SJCRH30 (cell line): Measurements from ENCODE around the gene ZER1. TPM values are rescaled to one million over a fixed set of nuclear protein-coding genes. Genes with fewer than 3 reads are reported as not detected.

Experiments used
- DNase-seq, 2 experiments: peaks; one replicate each; pipeline ENCODE4 v3.0.0-alpha.2; 2015 to 2020
- H3K27ac ChIP-seq: fragments of 250-450 bp; sonication (Bioruptor Pico); 2 replicates; pipeline ENCODE4 v1.5.1; 2020; ENCODE audit warnings: mild to moderate bottlenecking, moderate library complexity
- H3K27me3 ChIP-seq: fragments of 250-450 bp; sonication (Bioruptor Pico); 2 replicates; pipeline ENCODE4 v1.5.1; 2020; ENCODE audit warnings: mild to moderate bottlenecking, moderate library complexity
- H3K36me3 ChIP-seq: fragments of 250-450 bp; sonication (Bioruptor Pico); 2 replicates; pipeline ENCODE4 v1.5.1; 2020; ENCODE audit warnings: mild to moderate bottlenecking, moderate library complexity
- H3K4me1 ChIP-seq: fragments of 250-450 bp; sonication (Bioruptor Pico); 2 replicates; pipeline ENCODE4 v1.5.1; 2020; ENCODE audit warnings: mild to moderate bottlenecking, moderate library complexity
- H3K4me3 ChIP-seq: fragments of 250-450 bp; sonication (Bioruptor Pico); 2 replicates; pipeline ENCODE4 v1.5.1; 2020; ENCODE audit warnings: mild to moderate bottlenecking, moderate library complexity
- H3K9me3 ChIP-seq: fragments of 250-450 bp; sonication (Bioruptor Pico); replicated peaks from 2 replicates; pipeline ENCODE4 v1.5.1; 2020; ENCODE audit warnings: mild to moderate bottlenecking, moderate library complexity
- total RNA-seq: library from RNA; depleted of rRNA; stranded (reverse); fragments of >200 nt; shearing (Covaris generic); gene quantifications from 2 replicates; pipeline ENCODE4 v1.2.3, GENCODE V29; 2014

Gene ZER1
- total RNA-seq, 1 experiment from 2014 or later, result 19.9 TPM

DNA sequence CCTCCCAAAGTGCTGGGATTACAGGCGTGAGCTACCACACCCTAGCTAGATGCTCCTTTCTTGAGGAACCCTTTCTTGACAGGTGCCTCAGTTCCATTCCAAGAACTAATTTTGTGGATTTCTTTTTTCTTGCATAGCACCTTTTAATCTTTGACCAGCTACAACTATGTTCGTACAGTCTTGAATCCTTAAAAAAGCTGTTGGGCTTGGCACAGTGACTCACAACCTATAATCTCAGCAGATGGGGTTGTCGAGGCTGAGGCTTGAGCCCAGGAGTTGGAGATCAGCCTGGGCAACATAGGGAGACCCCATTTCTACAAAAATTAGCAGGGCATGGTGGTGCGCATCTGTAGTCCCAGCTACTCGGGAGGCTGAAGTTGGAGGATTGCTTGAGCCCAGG lies 1.3 kb upstream of the ZER1 start:
- DNase-seq, result no peak
- no peaks in the 10 kb centered on the region for H3K27me3 ChIP-seq
- H3K4me1 ChIP-seq, result no peaks in the 10 kb centered on the region
- no peaks in the 10 kb centered on the region for H3K36me3 ChIP-seq
- H3K27ac ChIP-seq, result no peak overlapping the region
- H3K4me3 ChIP-seq, result no peak overlapping the region
- H3K9me3 ChIP-seq, result peaks cover 9% of the 10 kb centered on the region

DNA sequence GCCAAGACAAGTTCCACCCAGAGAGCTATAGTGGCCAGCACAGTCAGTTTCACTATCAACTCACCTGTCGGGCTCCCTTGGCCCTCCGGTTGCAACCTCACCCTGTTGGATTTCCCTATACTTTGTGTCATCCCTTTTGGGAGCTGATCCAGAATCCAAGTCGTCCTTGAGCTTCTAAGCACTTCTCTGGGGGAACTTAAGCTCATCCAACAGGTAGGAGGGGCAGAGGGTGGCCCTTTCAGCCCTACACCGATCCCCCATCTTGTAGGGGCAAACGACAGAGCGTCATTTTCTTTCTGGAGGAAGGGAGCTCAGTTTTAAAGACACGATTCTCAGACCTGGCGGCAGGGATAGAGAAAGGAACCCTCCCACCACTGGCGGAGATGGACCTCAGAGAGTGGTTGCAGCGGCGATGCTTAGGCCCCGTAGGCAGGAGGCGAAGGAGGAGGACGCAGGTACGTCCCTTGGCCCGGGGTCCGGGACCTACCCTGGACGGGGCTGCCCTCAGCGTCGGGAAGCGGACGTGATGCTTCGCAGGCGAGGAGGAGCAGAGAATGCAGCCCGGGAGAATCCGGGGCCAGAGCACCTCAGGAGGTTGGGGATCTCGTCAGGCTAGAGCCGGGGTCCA lies 519 bp downstream of the ZER1 start:
- H3K27ac ChIP-seq, result peak overlapping the region; percentile 52
- H3K9me3 ChIP-seq, result peaks cover 6% of the 10 kb centered on the region; the same call in 1 of the 2 replicates
- H3K36me3 ChIP-seq, result no peaks in the 10 kb centered on the region
- no peaks in the 10 kb centered on the region for H3K4me1 ChIP-seq
- H3K27me3 ChIP-seq, result no peaks in the 10 kb centered on the region
- H3K4me3 ChIP-seq, result peak overlapping the region; percentile 79
- DNase-seq, result no peak

DNA sequence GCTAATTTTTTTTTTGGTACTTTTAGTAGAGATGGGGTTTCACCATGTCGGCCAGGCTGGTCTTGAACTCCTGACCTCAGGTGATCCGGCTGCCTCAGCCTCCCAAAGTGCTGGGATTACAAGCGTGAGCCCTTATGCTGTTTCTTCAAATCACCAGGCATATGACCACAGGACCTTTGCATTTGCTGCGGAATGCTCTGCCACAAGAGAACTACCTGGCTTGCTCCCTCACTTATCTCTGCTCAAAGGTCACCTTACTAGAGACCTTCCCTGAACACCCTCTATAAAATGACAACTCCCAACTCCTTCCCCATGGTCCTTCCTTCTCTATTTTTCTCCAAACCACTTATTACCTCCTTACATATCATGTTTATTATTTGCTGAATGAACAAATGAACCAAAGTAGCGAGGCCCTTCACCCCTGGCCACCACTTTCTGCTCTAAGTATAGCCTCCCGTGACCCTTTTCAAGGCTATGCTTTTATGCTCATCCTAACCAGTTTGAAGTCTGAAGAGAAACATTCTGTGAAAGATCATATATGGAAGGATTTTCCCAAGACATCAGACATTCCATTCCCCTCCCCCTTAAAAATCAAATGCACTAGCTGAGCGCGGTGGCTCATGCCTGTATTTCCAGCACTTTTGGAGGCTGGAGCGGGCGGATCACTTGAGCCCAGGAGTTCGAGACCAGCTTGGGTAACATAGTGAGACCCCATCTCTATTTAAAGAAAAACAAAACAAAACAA lies 1.3 kb downstream of the ZER1 start:
- H3K36me3 ChIP-seq, result no peaks in the 10 kb centered on the region
- H3K27me3 ChIP-seq, result no peaks in the 10 kb centered on the region
- no peak overlapping the region; the same call in 1 of the 2 replicates for H3K4me3 ChIP-seq
- no peaks in the 10 kb centered on the region for H3K4me1 ChIP-seq
- DNase-seq, result no peak
- no peaks in the 10 kb centered on the region for H3K9me3 ChIP-seq
- H3K27ac ChIP-seq, result no peak overlapping the region

DNA sequence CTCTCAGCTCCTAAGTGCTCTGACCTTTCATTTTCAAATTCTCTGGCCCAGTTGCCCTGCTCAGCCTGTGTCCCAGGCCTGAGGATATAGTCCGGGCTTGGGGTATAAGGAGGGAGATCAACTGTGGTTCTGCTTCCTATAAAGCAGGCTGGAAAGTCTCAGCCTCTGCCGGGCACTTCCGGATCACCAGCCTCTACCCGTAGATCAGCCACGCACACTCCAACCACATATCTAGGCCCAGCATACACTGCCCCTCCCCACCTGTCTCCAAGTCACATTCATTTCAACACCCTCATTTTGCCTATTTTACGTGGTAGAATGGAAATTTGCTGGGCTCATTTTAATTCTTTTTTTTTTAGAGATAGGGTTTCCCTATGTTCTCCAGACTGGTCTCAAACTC lies 3.1 kb downstream of the ZER1 start:
- H3K27me3 ChIP-seq, result no peaks in the 10 kb centered on the region
- no peaks in the 10 kb centered on the region for H3K4me1 ChIP-seq
- no peaks in the 10 kb centered on the region for H3K9me3 ChIP-seq
- H3K27ac ChIP-seq, result no peak overlapping the region
- H3K36me3 ChIP-seq, result no peaks in the 10 kb centered on the region
- no peak overlapping the region for H3K4me3 ChIP-seq
- no peak for DNase-seq

DNA sequence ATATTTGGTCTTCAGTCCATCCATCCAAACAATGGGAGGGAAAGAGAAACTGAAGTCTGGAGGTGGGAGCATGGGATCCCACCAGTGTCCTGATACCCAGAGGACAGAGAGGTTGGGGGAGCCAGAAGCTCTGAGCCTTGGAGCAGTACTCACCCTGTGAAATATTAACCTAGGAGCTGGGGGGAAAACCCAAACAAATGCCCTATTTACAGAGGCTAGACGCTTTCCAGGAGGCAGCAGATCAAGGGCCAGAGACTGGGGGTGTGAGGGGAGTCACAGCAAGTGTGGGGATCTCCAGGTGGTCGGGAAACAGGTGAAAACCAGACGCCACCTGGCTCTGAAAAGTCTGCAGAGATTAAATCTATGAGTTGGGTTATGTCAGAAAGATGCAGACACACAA lies 6.2 kb downstream of the ZER1 start:
- no peaks in the 10 kb centered on the region for H3K9me3 ChIP-seq
- H3K27ac ChIP-seq, result no peak overlapping the region
- H3K4me3 ChIP-seq, result no peak overlapping the region
- no peak for DNase-seq
- no peaks in the 10 kb centered on the region for H3K4me1 ChIP-seq
- H3K27me3 ChIP-seq, result no peaks in the 10 kb centered on the region
- H3K36me3 ChIP-seq, result no peaks in the 10 kb centered on the region

DNA sequence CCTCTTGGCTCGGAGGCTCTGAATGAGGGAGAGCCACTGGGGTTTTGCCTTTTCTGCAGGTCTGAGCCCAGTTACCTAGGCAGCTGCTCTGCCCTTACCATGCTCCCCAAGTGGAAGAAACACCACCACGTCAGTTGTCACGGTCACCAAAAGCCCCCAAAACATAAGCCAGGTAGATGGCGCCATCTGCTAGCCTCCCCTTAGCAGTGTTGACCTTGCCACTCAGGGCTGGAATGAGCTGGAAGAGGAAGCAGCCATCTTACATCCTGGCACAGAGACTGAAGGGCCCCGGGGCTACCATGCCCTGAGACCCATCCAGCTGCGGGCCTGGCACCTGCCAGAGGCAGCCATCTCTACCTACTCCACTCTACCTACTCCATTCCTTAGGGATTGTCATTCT lies 7.4 kb downstream of the ZER1 start:
- Histone ChIP-seq H3K4me3 (no peak overlapping the region), H3K36me3 (no peaks in the 10 kb centered on the region), H3K4me1 (no peaks in the 10 kb centered on the region), H3K9me3 (no peaks in the 10 kb centered on the region), H3K27ac (no peak overlapping the region), H3K27me3 (no peaks in the 10 kb centered on the region)
- DNase-seq, result no peak

DNA sequence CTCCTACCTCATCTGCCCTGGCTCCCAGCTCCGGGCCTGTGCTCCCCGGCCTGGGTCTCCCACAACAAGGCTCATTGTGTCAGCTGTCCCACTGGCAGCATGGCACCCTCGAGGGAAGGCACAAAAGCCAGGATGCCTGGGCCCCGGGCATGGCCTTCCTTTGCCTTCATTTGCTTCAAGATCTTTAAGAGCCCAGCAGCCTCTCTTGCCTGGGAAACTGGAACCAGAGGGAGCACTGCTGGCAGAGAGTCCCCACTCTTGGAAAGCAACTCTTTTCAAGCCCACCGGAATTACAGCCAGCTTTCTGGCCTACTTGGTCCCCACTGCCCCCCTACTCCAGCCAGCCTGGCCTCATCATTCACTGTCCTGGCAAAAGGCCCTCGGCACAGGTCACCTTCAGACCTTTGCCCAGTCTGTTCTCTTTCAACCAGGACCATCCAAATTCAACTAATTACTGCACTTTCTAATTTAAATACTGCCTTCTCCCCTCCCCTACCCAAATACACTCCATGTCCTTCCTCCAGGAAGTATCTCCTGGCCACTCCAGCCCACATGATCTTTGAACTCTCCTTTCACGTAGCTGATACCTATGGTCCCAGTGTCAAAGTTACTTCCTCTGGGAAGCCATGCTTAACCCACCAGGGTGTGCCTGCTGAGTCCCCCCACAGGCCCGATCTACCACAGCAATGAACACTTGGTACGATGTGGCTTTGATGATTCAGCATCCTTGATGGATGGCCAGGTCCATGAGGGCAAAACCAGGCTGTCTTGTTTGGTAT lies 8.9 kb downstream of the ZER1 start:
- Histone ChIP-seq H3K4me3 (no peak overlapping the region), H3K4me1 (no peaks in the 10 kb centered on the region), H3K27ac (no peak overlapping the region), H3K9me3 (no peaks in the 10 kb centered on the region), H3K27me3 (no peaks in the 10 kb centered on the region), H3K36me3 (no peaks in the 10 kb centered on the region)
- DNase-seq, result no peak

DNA sequence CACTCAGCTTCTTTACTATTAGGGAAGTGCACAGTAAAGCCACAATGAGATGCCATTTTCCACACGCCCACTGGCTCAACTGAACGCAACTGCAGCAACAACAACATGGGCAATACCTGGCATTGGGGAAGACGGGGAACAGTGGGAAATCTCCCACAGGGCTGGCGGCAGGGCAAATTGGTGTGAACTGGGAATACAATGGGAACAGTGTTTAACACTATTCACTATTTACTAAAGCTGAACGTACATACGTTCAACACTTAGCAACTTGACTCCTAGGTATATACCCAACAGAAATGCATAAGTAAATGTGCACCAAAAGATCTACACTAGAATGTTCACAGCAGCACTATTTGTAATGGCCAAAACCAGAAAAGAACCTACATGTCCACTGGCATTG lies 14.1 kb downstream of the ZER1 start:
- no peak for DNase-seq
- H3K9me3 ChIP-seq, result no peaks in the 10 kb centered on the region
- H3K27ac ChIP-seq, result no peak overlapping the region
- H3K36me3 ChIP-seq, result no peaks in the 10 kb centered on the region
- H3K4me3 ChIP-seq, result no peak overlapping the region
- H3K4me1 ChIP-seq, result no peaks in the 10 kb centered on the region
- H3K27me3 ChIP-seq, result no peaks in the 10 kb centered on the region

DNA sequence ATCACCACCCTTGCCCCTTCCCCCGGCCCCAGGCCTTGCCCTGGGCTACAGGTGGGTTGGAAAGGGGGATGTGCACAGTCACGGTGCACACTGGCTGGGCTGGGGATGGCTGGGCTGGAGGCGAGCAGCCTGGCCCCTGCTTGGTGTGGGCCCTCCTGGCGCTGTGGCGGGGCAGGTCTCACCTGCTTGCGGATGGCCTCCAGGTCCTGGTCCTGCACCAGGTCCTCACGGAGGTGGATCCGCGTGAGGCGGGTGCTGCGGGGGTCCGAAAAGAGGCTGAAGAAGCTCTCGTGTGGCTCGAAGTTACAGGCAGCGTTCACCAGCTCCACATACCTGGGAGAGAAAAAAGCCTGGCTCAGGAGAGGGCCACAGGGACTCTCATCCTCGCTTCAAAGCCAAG lies 18.1 kb downstream of the ZER1 start:
- H3K4me1 ChIP-seq, result no peaks in the 10 kb centered on the region
- no peaks in the 10 kb centered on the region for H3K27me3 ChIP-seq
- no peaks in the 10 kb centered on the region for H3K9me3 ChIP-seq
- H3K27ac ChIP-seq, result no peak overlapping the region
- no peaks in the 10 kb centered on the region for H3K36me3 ChIP-seq
- no peak overlapping the region for H3K4me3 ChIP-seq
- no peak for DNase-seq

DNA sequence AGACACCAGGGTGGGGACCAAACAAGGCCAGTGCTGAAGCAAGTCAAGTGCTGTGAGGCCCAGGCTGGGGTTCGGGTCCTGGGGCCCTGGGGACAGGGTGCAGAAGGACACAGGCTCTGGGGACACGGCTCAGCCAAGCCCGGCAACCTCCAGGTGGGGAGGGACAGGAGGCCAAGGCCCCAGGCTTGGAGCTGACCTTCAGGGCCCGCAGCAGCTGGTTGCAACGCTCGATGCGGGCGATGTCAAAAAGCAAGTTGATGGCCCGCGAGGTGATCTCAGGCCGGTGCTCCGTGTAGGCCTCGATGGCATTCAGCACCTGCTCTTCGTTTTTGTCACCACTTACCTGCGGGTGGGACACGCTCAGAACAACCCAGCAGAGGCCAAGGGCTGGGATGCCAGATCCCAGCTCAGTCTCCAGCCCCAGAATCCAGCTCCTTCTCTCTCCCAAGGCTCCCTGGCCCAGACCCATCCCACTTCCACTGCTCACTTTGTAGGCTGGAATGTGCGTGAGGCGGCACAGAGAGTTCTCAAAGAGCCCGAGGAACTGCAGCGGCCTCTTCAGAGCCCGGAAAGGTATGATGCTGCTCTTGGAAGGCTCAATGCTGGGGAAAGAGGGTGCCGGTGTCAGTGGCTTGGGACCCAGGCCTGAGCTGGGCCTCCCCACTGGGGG lies 20.7 kb downstream of the ZER1 start:
- H3K9me3 ChIP-seq, result no peaks in the 10 kb centered on the region
- H3K4me1 ChIP-seq, result peaks cover 6% of the 10 kb centered on the region; the same call in 1 of the 2 replicates
- H3K27ac ChIP-seq, result no peak overlapping the region
- H3K27me3 ChIP-seq, result no peaks in the 10 kb centered on the region
- no peak overlapping the region for H3K4me3 ChIP-seq
- DNase-seq, result no peak
- no peaks in the 10 kb centered on the region for H3K36me3 ChIP-seq

DNA sequence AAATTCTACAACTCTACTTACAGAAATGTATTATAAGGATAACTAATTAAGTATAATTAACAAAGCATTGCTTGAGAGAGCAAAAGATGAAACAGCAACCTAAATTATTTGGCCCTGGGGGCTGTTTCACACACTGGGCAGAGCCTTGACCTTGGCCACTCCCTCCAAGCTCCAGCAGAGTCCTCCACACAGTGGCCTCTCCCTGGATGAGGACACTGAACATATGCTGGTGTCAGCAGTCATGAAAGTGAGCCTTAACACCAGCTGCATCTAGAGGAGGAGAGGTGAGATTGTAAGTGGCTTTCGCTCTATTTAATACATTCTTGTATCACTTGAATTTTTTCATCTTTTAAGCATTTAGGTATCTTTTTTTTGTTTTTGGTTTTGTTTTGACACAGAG lies 24.5 kb downstream of the ZER1 start:
- H3K36me3 ChIP-seq, result 0 out of 2 replicates have a peak, but pooled peaks cover 2% of the 10 kb centered on the region
- no peaks in the 10 kb centered on the region; the same call in 1 of the 2 replicates for H3K9me3 ChIP-seq
- peaks cover 6% of the 10 kb centered on the region; the same call in 1 of the 2 replicates for H3K4me1 ChIP-seq
- peak overlapping the region; percentile 66 for H3K27ac ChIP-seq
- no peaks in the 10 kb centered on the region for H3K27me3 ChIP-seq
- H3K4me3 ChIP-seq, result no peak overlapping the region
- DNase-seq, result peak; percentile 81 to 88

DNA sequence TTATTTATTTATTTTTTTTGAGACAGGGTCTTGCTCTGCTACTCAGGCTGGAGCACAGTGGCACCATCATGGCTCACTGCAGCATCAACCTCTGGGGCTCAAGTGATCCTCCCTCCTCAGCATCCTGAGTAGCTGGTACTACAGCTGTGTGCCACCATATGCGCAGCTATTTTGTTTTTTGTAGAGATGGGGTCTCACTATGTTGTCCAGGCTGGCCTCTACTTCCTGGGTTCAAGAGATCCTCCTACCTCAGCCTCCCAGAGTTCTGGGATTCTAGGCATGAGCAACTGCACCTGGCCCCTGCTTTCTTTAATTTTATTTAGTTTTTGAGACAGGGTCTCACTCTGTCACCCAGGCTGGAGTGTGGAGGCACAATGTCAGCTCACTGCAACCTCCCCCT lies 28.3 kb downstream of the ZER1 start:
- no peak for DNase-seq
- 0 out of 2 replicates have a peak, but pooled peaks cover 2% of the 10 kb centered on the region for H3K36me3 ChIP-seq
- H3K4me3 ChIP-seq, result no peak overlapping the region
- H3K27ac ChIP-seq, result no peak overlapping the region
- no peaks in the 10 kb centered on the region for H3K27me3 ChIP-seq
- no peaks in the 10 kb centered on the region; the same call in 1 of the 2 replicates for H3K9me3 ChIP-seq
- peaks cover 6% of the 10 kb centered on the region; the same call in 1 of the 2 replicates for H3K4me1 ChIP-seq

DNA sequence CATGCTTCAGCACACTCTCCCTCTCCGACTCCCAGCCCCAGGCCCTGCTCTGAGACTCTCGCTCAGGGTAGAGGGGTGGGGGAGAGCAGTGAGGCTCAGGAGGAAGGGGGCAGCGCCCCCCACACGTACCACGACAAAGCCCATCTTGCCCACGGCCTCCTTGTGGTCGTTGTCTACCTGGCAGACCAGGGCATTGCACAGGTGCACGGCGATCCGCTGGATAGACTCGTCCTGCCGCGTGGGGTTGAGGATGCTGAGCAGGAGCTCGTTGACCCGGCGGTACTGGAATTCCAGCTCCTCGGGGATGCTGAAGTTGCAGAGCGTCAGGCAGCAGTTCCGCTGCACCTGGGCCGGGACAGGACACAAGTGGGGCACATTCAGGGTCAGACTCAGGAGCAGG lies 29.3 kb downstream of the ZER1 start:
- H3K27ac ChIP-seq, result no peak overlapping the region
- no peak for DNase-seq

DNA sequence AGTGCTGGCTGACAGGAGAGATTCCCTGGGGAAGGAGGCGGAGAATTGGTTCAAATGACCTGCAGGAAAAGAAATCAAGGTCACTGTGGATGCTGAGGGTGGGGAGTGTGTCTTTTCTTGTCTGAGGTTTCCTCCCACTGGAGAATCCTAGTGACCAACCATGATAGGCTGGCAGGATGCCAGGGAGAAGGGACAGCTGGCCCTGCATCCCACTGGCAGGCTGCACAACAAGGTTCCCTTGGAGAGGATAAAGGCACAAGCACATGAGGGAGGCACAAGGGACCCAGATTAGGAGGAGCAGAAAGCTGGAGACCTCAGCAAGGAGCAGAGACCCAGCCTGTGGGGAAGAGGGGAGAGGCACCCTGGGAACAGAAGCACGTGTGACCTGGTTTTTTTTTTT lies 36.4 kb downstream of the ZER1 start:
- Histone ChIP-seq H3K27ac (peak overlapping the region; percentile 19; the same call in 1 of the 2 replicates), H3K27me3 (no peaks in the 10 kb centered on the region), H3K4me3 (no peak overlapping the region), H3K36me3 (no peaks in the 10 kb centered on the region), H3K9me3 (no peaks in the 10 kb centered on the region), H3K4me1 (peaks cover 5% of the 10 kb centered on the region; the same call in 1 of the 2 replicates)
- peak; percentile 71 to 79 for DNase-seq

More for the DNA sequence above, 29.3 kb downstream of the ZER1 start:
- Histone ChIP-seq H3K9me3 (no peaks in the 10 kb centered on the region; the same call in 1 of the 2 replicates), H3K36me3 (0 out of 2 replicates have a peak, but pooled peaks cover 2% of the 10 kb centered on the region), H3K4me1 (peaks cover 2% of the 10 kb centered on the region; the same call in 1 of the 2 replicates), H3K27me3 (no peaks in the 10 kb centered on the region), H3K4me3 (no peak overlapping the region)
